H9 (cell line): ENCODE data around the gene CCDC192. TPM values are rescaled to one million over a fixed set of nuclear protein-coding genes. Genes with fewer than 3 reads are reported as not detected.

Source experiments
- DNase-seq: peaks from one replicate; pipeline ENCODE4 v3.0.0-alpha.2; 2017
- H2AFZ ChIP-seq: one replicate; pipeline ENCODE4 v1.6.1; 2013; ENCODE audit warnings: mild to moderate bottlenecking, low read length, control low read depth, moderate library complexity
- H2AK5ac ChIP-seq: 2 replicates; pipeline ENCODE4 v1.6.1; 2013; ENCODE audit warnings: low read length, control low read depth, mixed read lengths; ENCODE audit not compliant: insufficient read length
- H2BK120ac ChIP-seq: one replicate; pipeline ENCODE4 v1.6.1; 2013; ENCODE audit warnings: low read depth, mild to moderate bottlenecking, low read length, control low read depth, inconsistent platforms; ENCODE audit not compliant: poor library complexity, severe bottlenecking
- H2BK12ac ChIP-seq: 2 replicates; pipeline ENCODE4 v1.6.1; 2013; ENCODE audit warnings: low read length, control low read depth, mixed read lengths, low read depth; ENCODE audit not compliant: insufficient read length
- H2BK15ac ChIP-seq: 2 replicates; pipeline ENCODE4 v1.6.1; 2013; ENCODE audit warnings: low read depth, low read length, control low read depth
- H2BK20ac ChIP-seq: one replicate; pipeline ENCODE4 v1.6.1; 2013; ENCODE audit warnings: low read depth, mild to moderate bottlenecking, low read length, control low read depth, inconsistent platforms; ENCODE audit not compliant: poor library complexity, severe bottlenecking
- H2BK5ac ChIP-seq: 2 replicates; pipeline ENCODE4 v1.6.1; 2013; ENCODE audit warnings: low read length, control low read depth, mixed read lengths; ENCODE audit not compliant: insufficient read length
- H3K14ac ChIP-seq: 2 replicates; pipeline ENCODE4 v1.6.1; 2013; ENCODE audit warnings: low read length, control low read depth; ENCODE audit not compliant: insufficient read depth
- H3K18ac ChIP-seq: 2 replicates; pipeline ENCODE4 v1.6.1; 2013; ENCODE audit warnings: low read depth, mild to moderate bottlenecking, mixed read lengths, low read length, control low read depth; ENCODE audit not compliant: insufficient read length
- H3K23ac ChIP-seq: 2 replicates; pipeline ENCODE4 v1.6.1; 2013; ENCODE audit warnings: low read length, control low read depth, mixed read lengths, low read depth; ENCODE audit not compliant: insufficient read length
- H3K23me2 ChIP-seq: 2 replicates; pipeline ENCODE4 v1.6.1; 2013; ENCODE audit warnings: low read depth, mild to moderate bottlenecking, mixed read lengths, low read length, control low read depth; ENCODE audit not compliant: insufficient read length, poor library complexity, severe bottlenecking
- H3K27ac ChIP-seq: 2 replicates; pipeline ENCODE4 v1.5.1; 2013; ENCODE audit warnings: low read length, control low read depth, mixed read lengths, low read depth; ENCODE audit not compliant: insufficient read length
- H3K27me3 ChIP-seq: 2 replicates; pipeline ENCODE4 v1.6.1; 2013; ENCODE audit warnings: low read length, control low read depth, inconsistent platforms; ENCODE audit not compliant: insufficient read depth
- H3K4ac ChIP-seq: 2 replicates; pipeline ENCODE4 v1.6.1; 2013; ENCODE audit warnings: low read depth, mild to moderate bottlenecking, control low read depth, inconsistent platforms, low read length, moderate library complexity
- H3K4me1 ChIP-seq: 2 replicates; pipeline ENCODE4 v1.6.1; 2013; ENCODE audit warnings: low read length, control low read depth, inconsistent platforms; ENCODE audit not compliant: insufficient read depth
- H3K4me2 ChIP-seq: 2 replicates; pipeline ENCODE4 v1.6.1; 2013; ENCODE audit warnings: low read length, control low read depth, mixed read lengths; ENCODE audit not compliant: insufficient read length, insufficient read depth
- H3K56ac ChIP-seq: 2 replicates; pipeline ENCODE4 v1.6.1; 2013; ENCODE audit warnings: low read depth, mild to moderate bottlenecking, mixed read lengths, low read length, control low read depth; ENCODE audit not compliant: insufficient read length
- H3K79me1 ChIP-seq: 2 replicates; pipeline ENCODE4 v1.6.1; 2013; ENCODE audit warnings: low read depth, mild to moderate bottlenecking, moderate library complexity, low read length, control low read depth, inconsistent platforms; ENCODE audit not compliant: insufficient read depth, poor library complexity, severe bottlenecking
- H3K79me2 ChIP-seq: 2 replicates; pipeline ENCODE4 v1.6.1; 2013; ENCODE audit warnings: low read length, control low read depth, inconsistent platforms; ENCODE audit not compliant: insufficient read depth
- H3K9ac ChIP-seq: 2 replicates; pipeline ENCODE4 v1.6.1; 2013; ENCODE audit warnings: low read length, control low read depth, mixed read lengths; ENCODE audit not compliant: insufficient read length; ENCODE audit errors: extremely low read depth
- H3K9me3 ChIP-seq: one replicate; pipeline ENCODE4 v1.6.1; 2013; ENCODE audit warnings: low read depth, low read length, inconsistent platforms; ENCODE audit not compliant: control insufficient read depth
- H3T11ph ChIP-seq: one replicate; pipeline ENCODE4 v1.6.1; 2013; ENCODE audit warnings: mild to moderate bottlenecking, low read length, control low read depth, inconsistent platforms
- H4K20me1 ChIP-seq: one replicate; pipeline ENCODE4 v1.6.1; 2013; ENCODE audit not compliant: control insufficient read depth, insufficient read length, insufficient read depth
- H4K5ac ChIP-seq: 2 replicates; pipeline ENCODE4 v1.6.1; 2013; ENCODE audit warnings: low read depth, mild to moderate bottlenecking, mixed read lengths, low read length, control low read depth; ENCODE audit not compliant: insufficient read length
- H4K8ac ChIP-seq: replicated peaks from 2 replicates; pipeline ENCODE4 v1.6.1; 2013; ENCODE audit warnings: low read length, control low read depth, mixed read lengths, low read depth; ENCODE audit not compliant: insufficient read length
- H4K91ac ChIP-seq: 2 replicates; pipeline ENCODE4 v1.6.1; 2013; ENCODE audit warnings: low read depth, mild to moderate bottlenecking, moderate library complexity, mixed read lengths, low read length, control low read depth; ENCODE audit not compliant: insufficient read length
- H3K27ac Mint-ChIP-seq, 3 experiments: 2 replicates in 2 of 3; 3 replicates in 1 of 3; pipeline ENCODE4 v1.8.0; 2020 to 2021; ENCODE audit warnings: mixed read lengths in 3 of 3, mild to moderate bottlenecking in 1 of 3, moderate library complexity in 1 of 3
- H3K27me3 Mint-ChIP-seq: 2 replicates; pipeline ENCODE4 v1.8.0; 2021; ENCODE audit warnings: low read depth, mild to moderate bottlenecking, moderate library complexity, mixed read lengths
- H3K36me3 Mint-ChIP-seq, 3 experiments: 2 replicates in 2 of 3; 3 replicates in 1 of 3; pipeline ENCODE4 v1.8.0; 2020 to 2021; ENCODE audit warnings: low read depth in 3 of 3, mixed read lengths in 3 of 3; ENCODE audit not compliant: insufficient read depth in 1 of 3
- H3K4me1 Mint-ChIP-seq, 2 experiments: 2 replicates each; pipeline ENCODE4 v1.8.0; 2020; ENCODE audit warnings: mixed read lengths in 2 of 2
- H3K4me3 Mint-ChIP-seq, 2 experiments: 2 replicates in 1 of 2; 3 replicates in 1 of 2; pipeline ENCODE4 v1.8.0; 2020 to 2021; ENCODE audit warnings: mild to moderate bottlenecking in 2 of 2, mixed read lengths in 2 of 2, moderate library complexity in 1 of 2
- H3K9me3 Mint-ChIP-seq, 2 experiments: 2 replicates in 1 of 2; 3 replicates in 1 of 2; pipeline ENCODE4 v1.8.0; 2020; ENCODE audit warnings: mild to moderate bottlenecking in 2 of 2, mixed read lengths in 2 of 2, moderate library complexity in 1 of 2
- WGBS: extraction: QIAGEN DNeasy Blood & Tissue Kit; methylation state at CpG from one replicate; pipeline ENCODE4 v1.1.7; 2013; ENCODE audit warnings: missing lambda C conversion rate, low lambda C conversion rate, mixed read lengths; ENCODE audit not compliant: insufficient read length; ENCODE audit errors: extremely low coverage; 5-methylcytosine and 5-hydroxymethylcytosine counted together
- total RNA-seq: library from RNA; stranded (reverse); gene quantifications from 2 replicates; pipeline ENCODE4 v1.2.1, GENCODE V29; 2021
- TF ChIP-seq, protein P1 (sequence below): fragments of 200-600 bp; sonication (generic); conservative IDR thresholded peaks from 3 replicates; pipeline ENCODE4 v1.8.0; 2021; ENCODE audit warnings: antibody characterized with exemption, mild to moderate bottlenecking

The CCDC192 gene
- total RNA-seq, 1 experiment from 2014 or later, result not detected

DNA sequence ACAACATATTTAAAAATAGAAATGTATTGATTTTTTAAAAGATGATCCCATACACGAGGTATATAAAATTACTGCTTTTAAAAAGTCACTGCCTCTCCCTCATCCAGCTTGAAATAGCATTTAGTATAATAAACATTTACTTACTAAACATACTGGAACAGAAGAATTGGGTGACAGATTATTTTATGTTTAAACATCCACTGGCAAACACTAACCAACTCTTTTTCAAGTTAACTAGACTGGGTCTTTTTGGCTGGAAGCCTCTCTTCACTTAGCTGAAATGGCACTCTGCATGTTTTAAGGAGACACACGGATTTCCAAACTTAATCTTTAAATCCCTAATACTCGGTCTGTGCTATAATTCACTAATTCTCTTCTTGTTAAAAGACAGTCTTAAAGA is 35.3 kb upstream of the CCDC192 start:
- Mint-ChIP-seq H3K27ac (no peak overlapping the region), H3K9me3 (no peaks in the 10 kb centered on the region), H3K4me1 (peaks cover 6 to 8% of the 10 kb centered on the region in 2 experiments; a peak in 3 of 4 replicates), H3K4me3 (no peak overlapping the region), H3K27me3 (no peaks in the 10 kb centered on the region), H3K36me3 (no peaks in the 10 kb centered on the region)
- no peak overlapping the region for H3K9ac ChIP-seq
- H3K27me3 ChIP-seq, result no peaks in the 10 kb centered on the region
- no peaks in the 10 kb centered on the region for H3K23me2 ChIP-seq
- no peak overlapping the region for H2BK15ac ChIP-seq
- H4K5ac ChIP-seq, result no peak overlapping the region
- no peak for DNase-seq
- no peak overlapping the region for H3K27ac ChIP-seq
- no peak overlapping the region for H3K4me2 ChIP-seq
- no peaks in the 10 kb centered on the region for H4K20me1 ChIP-seq
- no peak overlapping the region for H3K23ac ChIP-seq
- no peak overlapping the region for H2BK20ac ChIP-seq
- H3K56ac ChIP-seq, result no peak overlapping the region
- no peak overlapping the region for H2AFZ ChIP-seq
- no CpG with 5 or more reads among the region's 3 CpGs for WGBS
- no peak overlapping the region for H3T11ph ChIP-seq
- no peak overlapping the region for H3K14ac ChIP-seq
- H3K4me1 ChIP-seq, result no peaks in the 10 kb centered on the region
- no peak overlapping the region for H2AK5ac ChIP-seq
- H2BK5ac ChIP-seq, result no peak overlapping the region
- H3K79me1 ChIP-seq, result no peaks in the 10 kb centered on the region
- no peak overlapping the region for H4K91ac ChIP-seq
- TF ChIP-seq, protein P1, sequence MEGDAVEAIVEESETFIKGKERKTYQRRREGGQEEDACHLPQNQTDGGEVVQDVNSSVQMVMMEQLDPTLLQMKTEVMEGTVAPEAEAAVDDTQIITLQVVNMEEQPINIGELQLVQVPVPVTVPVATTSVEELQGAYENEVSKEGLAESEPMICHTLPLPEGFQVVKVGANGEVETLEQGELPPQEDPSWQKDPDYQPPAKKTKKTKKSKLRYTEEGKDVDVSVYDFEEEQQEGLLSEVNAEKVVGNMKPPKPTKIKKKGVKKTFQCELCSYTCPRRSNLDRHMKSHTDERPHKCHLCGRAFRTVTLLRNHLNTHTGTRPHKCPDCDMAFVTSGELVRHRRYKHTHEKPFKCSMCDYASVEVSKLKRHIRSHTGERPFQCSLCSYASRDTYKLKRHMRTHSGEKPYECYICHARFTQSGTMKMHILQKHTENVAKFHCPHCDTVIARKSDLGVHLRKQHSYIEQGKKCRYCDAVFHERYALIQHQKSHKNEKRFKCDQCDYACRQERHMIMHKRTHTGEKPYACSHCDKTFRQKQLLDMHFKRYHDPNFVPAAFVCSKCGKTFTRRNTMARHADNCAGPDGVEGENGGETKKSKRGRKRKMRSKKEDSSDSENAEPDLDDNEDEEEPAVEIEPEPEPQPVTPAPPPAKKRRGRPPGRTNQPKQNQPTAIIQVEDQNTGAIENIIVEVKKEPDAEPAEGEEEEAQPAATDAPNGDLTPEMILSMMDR, result no peak
- H3K79me2 ChIP-seq, result no peaks in the 10 kb centered on the region
- no peak overlapping the region for H2BK12ac ChIP-seq
- no peak overlapping the region for H3K18ac ChIP-seq
- H2BK120ac ChIP-seq, result no peak overlapping the region
- H4K8ac ChIP-seq, result no peak overlapping the region
- H3K4ac ChIP-seq, result no peak overlapping the region
- no peaks in the 10 kb centered on the region for H3K9me3 ChIP-seq
